Large intestine (tissue), 3 donors: Measurements from ENCODE around the gene SCTR. TPM values are rescaled to one million over a fixed set of nuclear protein-coding genes. Genes with fewer than 3 reads are reported as not detected.

ENCODE experiments used
- DNase-seq, 2 donors: peaks; one replicate each; pipeline versions ENCODE4 v3.0.0 to v3.0.0-alpha.2; 2013
- H3K27ac ChIP-seq: one replicate; pipeline ENCODE4 v1.5.1; 2013; ENCODE audit warnings: low read length
- H3K27me3 ChIP-seq: 2 replicates; pipeline ENCODE4 v1.6.1; 2013; ENCODE audit warnings: low read length; ENCODE audit not compliant: control insufficient read depth, insufficient read depth
- H3K36me3 ChIP-seq: 2 replicates; pipeline ENCODE4 v1.6.1; 2013; ENCODE audit warnings: low read length; ENCODE audit not compliant: control insufficient read depth, insufficient read depth
- H3K4me1 ChIP-seq: one replicate; pipeline ENCODE4 v1.6.1; 2013; ENCODE audit warnings: low read length; ENCODE audit not compliant: control insufficient read depth, insufficient read depth
- H3K4me3 ChIP-seq: one replicate; pipeline ENCODE4 v1.5.1; 2013; ENCODE audit warnings: low read length
- H3K9me3 ChIP-seq: one replicate; pipeline ENCODE4 v1.6.1; 2013; ENCODE audit warnings: mild to moderate bottlenecking, low read depth, low read length, moderate library complexity; ENCODE audit not compliant: control insufficient read depth
- WGBS: methylation state at CpG from one replicate; pipeline ENCODE4 v1.1.5; 2013; ENCODE audit warnings: low lambda C conversion rate; ENCODE audit not compliant: insufficient coverage; 5-methylcytosine and 5-hydroxymethylcytosine counted together
- polyA plus RNA-seq: library from polyadenylated mRNA; unstranded; fragments of 120-200 nt; gene quantifications from one replicate; pipeline ENCODE4 v1.2.1, GENCODE V29; 2013

SCTR gene
- polyA plus RNA-seq, 1 donor, result 62.9 TPM

GRCh38 chr2:119527999-119528398 lies 3.7 kb upstream of the SCTR start:
- H3K9me3 ChIP-seq, result peaks cover 4% of the 10 kb centered on the region
- H3K27me3 ChIP-seq, result peaks cover 4% of the 10 kb centered on the region
- peaks cover 29% of the 10 kb centered on the region for H3K4me1 ChIP-seq
- DNase-seq, result peak; percentile 43 to 81
- no peak overlapping the region for H3K4me3 ChIP-seq
- no peaks in the 10 kb centered on the region for H3K36me3 ChIP-seq
- whole genome bisulfite sequencing, result no CpG with 5 or more reads among the region's 2 CpGs
- H3K27ac ChIP-seq, result peak overlapping the region; percentile 77

- peak overlapping the region; percentile 77 for H3K27ac ChIP-seq
- H3K4me1 ChIP-seq, result peaks cover 41% of the 10 kb centered on the region
- no peaks in the 10 kb centered on the region for H3K36me3 ChIP-seq
- H3K9me3 ChIP-seq, result no peaks in the 10 kb centered on the region
- no CpG with 5 or more reads among the region's 4 CpGs for WGBS
- peaks cover 10% of the 10 kb centered on the region for H3K27me3 ChIP-seq
- DNase-seq, result no peak
- no peak overlapping the region for H3K4me3 ChIP-seq
These were observed 1.3 kb upstream of the SCTR start for GRCh38 chr2:119525614-119526013.

GRCh38 chr2:119523383-119523951 lies 816 bp downstream of the SCTR start:
- peaks cover 10% of the 10 kb centered on the region for H3K27me3 ChIP-seq
- peaks cover 50% of the 10 kb centered on the region for H3K4me1 ChIP-seq
- peak in 1 of 2 donors; percentile 43 for DNase-seq
- no peaks in the 10 kb centered on the region for H3K9me3 ChIP-seq
- peak overlapping the region; percentile 60 for H3K4me3 ChIP-seq
- 0% methylated on average over 1 of the region's 21 CpGs for WGBS
- peaks cover 6% of the 10 kb centered on the region for H3K36me3 ChIP-seq
- peak overlapping the region; percentile 90 for H3K27ac ChIP-seq

GRCh38 chr2:119522671-119523070 lies 1.6 kb downstream of the SCTR start:
- Histone ChIP-seq H3K9me3 (no peaks in the 10 kb centered on the region), H3K27me3 (peaks cover 10% of the 10 kb centered on the region), H3K4me3 (peak overlapping the region; percentile 60), H3K36me3 (peaks cover 12% of the 10 kb centered on the region), H3K4me1 (peaks cover 50% of the 10 kb centered on the region), H3K27ac (peak overlapping the region; percentile 90)
- peak in 1 of 2 donors; percentile 75 for DNase-seq
- no CpG with 5 or more reads among the region's 6 CpGs for WGBS

GRCh38 chr2:119521433-119522050 lies 2.7 kb downstream of the SCTR start:
- Histone ChIP-seq H3K4me1 (peaks cover 40% of the 10 kb centered on the region), H3K27me3 (peaks cover 10% of the 10 kb centered on the region), H3K27ac (peak overlapping the region; percentile 90), H3K9me3 (no peaks in the 10 kb centered on the region), H3K36me3 (peaks cover 12% of the 10 kb centered on the region), H3K4me3 (no peak overlapping the region)
- no CpG with 5 or more reads among the region's 11 CpGs for WGBS
- no peak for DNase-seq

GRCh38 chr2:119520696-119521432 lies 3.4 kb downstream of the SCTR start:
- Histone ChIP-seq H3K27me3 (peaks cover 10% of the 10 kb centered on the region), H3K4me3 (no peak overlapping the region)
- DNase-seq, result peak in 1 of 2 donors; percentile 65

GRCh38 chr2:119519057-119519408 lies 5.2 kb downstream of the SCTR start:
- WGBS, result no CpG with 5 or more reads among the region's 10 CpGs
- H3K27me3 ChIP-seq, result peaks cover 10% of the 10 kb centered on the region
- peaks cover 25% of the 10 kb centered on the region for H3K4me1 ChIP-seq
- no peak for DNase-seq
- no peak overlapping the region for H3K4me3 ChIP-seq
- peaks cover 24% of the 10 kb centered on the region for H3K36me3 ChIP-seq
- no peaks in the 10 kb centered on the region for H3K9me3 ChIP-seq
- H3K27ac ChIP-seq, result no peak overlapping the region

More at GRCh38 chr2:119520696-119521432, 3.4 kb downstream of the SCTR start:
- Histone ChIP-seq H3K36me3 (peaks cover 12% of the 10 kb centered on the region), H3K4me1 (peaks cover 33% of the 10 kb centered on the region), H3K27ac (peak overlapping the region; percentile 90), H3K9me3 (no peaks in the 10 kb centered on the region)
- WGBS, result no CpG with 5 or more reads among the region's 3 CpGs

GRCh38 chr2:119518401-119519056 lies 5.8 kb downstream of the SCTR start:
- no peak overlapping the region for H3K4me3 ChIP-seq
- H3K4me1 ChIP-seq, result peaks cover 25% of the 10 kb centered on the region
- peaks cover 8% of the 10 kb centered on the region for H3K27me3 ChIP-seq
- H3K27ac ChIP-seq, result no peak overlapping the region
- no CpG with 5 or more reads among the region's 10 CpGs for WGBS
- peaks cover 25% of the 10 kb centered on the region for H3K36me3 ChIP-seq
- no peaks in the 10 kb centered on the region for H3K9me3 ChIP-seq
- no peak for DNase-seq

GRCh38 chr2:119517433-119517832 lies 6.8 kb downstream of the SCTR start:
- WGBS, result no CpG with 5 or more reads among the region's 7 CpGs
- Histone ChIP-seq H3K27me3 (peaks cover under 1% of the 10 kb centered on the region), H3K9me3 (no peaks in the 10 kb centered on the region), H3K36me3 (peaks cover 27% of the 10 kb centered on the region), H3K4me1 (peaks cover 25% of the 10 kb centered on the region), H3K4me3 (no peak overlapping the region), H3K27ac (peak overlapping the region; percentile 54)
- DNase-seq, result peak; percentile 66 to 77

GRCh38 chr2:119516121-119516520 lies 8.2 kb downstream of the SCTR start:
- H3K27ac ChIP-seq, result no peak overlapping the region
- 100% methylated on average over 1 of the region's 2 CpGs for WGBS

More at GRCh38 chr2:119516121-119516520, 8.2 kb downstream of the SCTR start:
- no peak for DNase-seq
- no peaks in the 10 kb centered on the region for H3K27me3 ChIP-seq
- H3K36me3 ChIP-seq, result peaks cover 27% of the 10 kb centered on the region
- peaks cover 18% of the 10 kb centered on the region for H3K4me1 ChIP-seq
- no peaks in the 10 kb centered on the region for H3K9me3 ChIP-seq
- H3K4me3 ChIP-seq, result no peak overlapping the region
